Adipose tissue (tissue), 3 donors: ENCODE data around the gene RBP5. TPM values are rescaled to one million over a fixed set of nuclear protein-coding genes. Genes with fewer than 3 reads are reported as not detected.

Source experiments
- H3K27ac ChIP-seq: one replicate; pipeline ENCODE4 v1.5.1; 2013; ENCODE audit warnings: low read depth, low read length
- WGBS, 3 donors: extraction: QIAGEN DNeasy Blood & Tissue Kit; methylation state at CpG; one replicate each; pipeline ENCODE4 v1.1.7; 2013; 5-methylcytosine and 5-hydroxymethylcytosine counted together
- polyA plus RNA-seq, 3 donors: library from polyadenylated mRNA; stranded (reverse); fragments of 200-250 nt; gene quantifications; one replicate each; pipeline ENCODE4 v1.2.3, GENCODE V29; 2013
- donor health status: healthy with polysubstance abuse.
- donor health status: Bipolar disorder and iron deficiency.
- donor health status: healthy.

RBP5 gene, protein sequence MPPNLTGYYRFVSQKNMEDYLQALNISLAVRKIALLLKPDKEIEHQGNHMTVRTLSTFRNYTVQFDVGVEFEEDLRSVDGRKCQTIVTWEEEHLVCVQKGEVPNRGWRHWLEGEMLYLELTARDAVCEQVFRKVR
- 1 to 10 TPM; 1.9 to 5.0 (median 2.5) TPM for polyA plus RNA-seq

DNA sequence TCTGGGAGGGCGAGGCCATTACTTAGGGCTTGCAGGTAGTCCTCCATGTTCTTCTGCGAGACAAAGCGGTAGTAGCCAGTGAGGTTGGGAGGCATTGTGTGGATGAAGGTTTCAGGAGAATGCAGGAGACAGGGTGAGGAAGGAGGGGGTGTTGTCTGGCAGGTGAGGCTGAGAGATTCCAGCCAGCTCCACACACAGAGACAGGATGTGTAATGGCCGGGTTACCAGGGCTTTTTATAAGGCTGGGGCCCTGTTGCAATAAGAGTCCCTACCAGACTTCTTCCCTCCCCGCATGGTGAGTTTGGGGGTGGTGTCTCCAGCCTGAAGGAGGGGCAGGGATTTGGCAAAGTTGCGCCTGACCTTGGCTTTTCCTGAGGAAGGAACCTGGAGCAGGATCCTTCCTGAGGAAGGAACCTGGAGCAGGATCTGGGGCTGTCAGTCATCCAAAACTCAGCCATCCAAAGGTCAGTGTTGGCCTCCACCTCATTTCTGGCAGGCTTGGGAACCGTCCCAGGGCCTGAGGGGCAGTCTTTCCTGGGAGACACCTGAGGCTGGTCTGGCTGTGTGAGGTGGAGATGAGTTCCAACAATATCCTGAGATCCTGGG is at the start of gene RBP5:
TSS of gene RBP5 (minus strand) at position 209 of the 606 bp plus-strand sequence. CDS start at position 95, 114 bp downstream.
- H3K27ac ChIP-seq, result no peak within 1 kb of the TSS
- WGBS, 3 donors, result 61 to 65% (median 62%) methylated on average over 7 of the region's 7 CpGs

DNA sequence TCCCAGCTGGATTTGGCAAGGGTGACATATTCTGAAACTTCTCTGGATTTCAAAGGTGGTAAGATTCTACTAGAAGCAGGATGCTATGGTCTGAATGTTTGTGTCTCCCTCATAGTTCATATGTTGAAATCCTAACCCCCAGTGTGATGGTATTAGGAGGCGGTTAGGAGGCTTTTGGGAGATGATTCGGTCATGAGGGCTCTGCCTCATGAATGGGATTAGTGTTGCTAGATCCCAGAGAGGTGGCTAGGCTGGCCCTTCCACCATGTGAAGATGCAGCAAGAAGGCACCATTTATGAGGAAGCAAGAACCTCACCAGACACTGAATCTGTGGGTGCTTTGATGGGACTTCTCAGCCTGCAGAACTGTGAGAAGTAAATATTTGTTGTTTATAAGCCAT is 49.8 kb upstream of the RBP5 start:
- 95 to 97% (median 95%) methylated on average over 2 of the region's 2 CpGs for WGBS, 3 donors
- no peak overlapping the region for H3K27ac ChIP-seq

DNA sequence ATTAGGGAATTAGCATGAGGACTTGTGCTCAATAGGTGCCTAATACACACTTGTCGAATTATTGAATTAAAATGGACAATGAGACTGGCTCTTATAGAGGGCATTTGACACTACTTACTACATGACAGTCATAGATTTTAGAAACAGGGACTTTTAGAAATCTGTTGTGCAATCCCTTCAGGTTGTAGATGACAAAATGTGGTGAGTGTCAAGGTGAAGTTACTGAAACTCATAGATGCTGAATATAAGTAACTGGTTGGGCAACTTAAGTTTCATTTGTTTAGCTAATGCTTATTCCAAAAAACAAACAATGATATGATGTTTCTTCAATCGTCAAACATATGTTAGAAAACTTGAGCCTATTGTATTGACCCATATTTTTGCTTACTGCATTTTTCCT is 47.9 kb upstream of the RBP5 start:
- no peak overlapping the region for H3K27ac ChIP-seq
- 46 to 71% (median 70%) methylated on average over 2 of the region's 2 CpGs for WGBS, 3 donors

DNA sequence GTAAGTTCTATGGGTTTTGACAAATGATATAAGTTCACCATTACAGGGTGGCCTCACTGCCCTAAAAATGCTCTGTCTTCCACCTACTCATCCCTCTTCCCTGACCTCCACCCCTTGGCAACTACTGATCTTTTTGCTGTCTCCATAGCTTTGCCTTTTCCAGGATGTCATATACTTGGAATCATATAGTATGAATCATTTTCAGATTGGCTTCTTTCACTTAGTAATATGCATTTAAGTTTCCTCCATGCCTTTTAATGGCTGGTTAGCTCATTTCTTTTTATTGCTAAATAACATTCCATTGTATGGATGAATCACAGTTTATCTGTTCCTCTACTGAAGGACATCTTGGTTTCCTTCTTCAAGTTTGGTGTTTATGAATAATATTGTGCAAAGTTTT is 46.8 kb upstream of the RBP5 start:
- no peak overlapping the region for H3K27ac ChIP-seq

DNA sequence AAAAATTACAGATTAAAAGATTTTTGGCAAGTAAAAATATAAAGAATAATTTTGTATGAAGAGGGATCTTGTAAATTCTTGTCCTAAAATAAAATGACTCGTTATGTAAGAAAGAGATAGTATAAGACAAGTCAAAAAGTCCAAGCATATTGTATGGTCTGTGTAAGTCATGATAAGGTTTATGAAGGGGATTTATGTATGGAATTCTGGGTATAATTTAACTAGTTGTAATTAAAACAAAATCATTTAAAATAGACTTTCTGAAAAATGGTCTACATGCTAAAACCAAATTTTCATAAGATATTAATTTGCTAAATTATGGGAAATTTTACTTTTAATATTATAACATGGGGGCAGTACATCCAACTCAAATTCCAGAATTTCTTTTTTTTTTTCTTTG is 43.2 kb upstream of the RBP5 start:
- H3K27ac ChIP-seq, result no peak overlapping the region
- 38 to 79% (median 59%) methylated on average over 1 of the region's 1 CpG for WGBS, 3 donors

DNA sequence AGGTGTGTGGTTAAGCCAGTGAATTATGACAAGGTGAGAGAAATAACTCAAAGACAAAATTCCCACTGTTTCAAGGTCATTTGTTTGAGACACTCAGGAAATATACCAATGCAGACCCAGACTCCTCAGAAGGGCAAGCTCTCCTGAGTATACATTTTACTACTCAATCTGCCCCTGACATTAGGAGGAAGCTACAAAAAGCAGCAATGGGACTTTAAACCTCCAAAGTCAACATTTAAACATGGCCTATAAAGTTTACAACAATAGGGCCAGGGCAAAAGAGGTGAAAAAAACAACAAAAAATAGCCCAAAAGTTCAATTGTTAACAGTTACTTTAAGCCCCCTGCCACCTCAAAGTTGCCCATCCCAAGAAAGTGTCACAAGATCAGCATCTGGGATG is 41.3 kb upstream of the RBP5 start:
- no peak overlapping the region for H3K27ac ChIP-seq

DNA sequence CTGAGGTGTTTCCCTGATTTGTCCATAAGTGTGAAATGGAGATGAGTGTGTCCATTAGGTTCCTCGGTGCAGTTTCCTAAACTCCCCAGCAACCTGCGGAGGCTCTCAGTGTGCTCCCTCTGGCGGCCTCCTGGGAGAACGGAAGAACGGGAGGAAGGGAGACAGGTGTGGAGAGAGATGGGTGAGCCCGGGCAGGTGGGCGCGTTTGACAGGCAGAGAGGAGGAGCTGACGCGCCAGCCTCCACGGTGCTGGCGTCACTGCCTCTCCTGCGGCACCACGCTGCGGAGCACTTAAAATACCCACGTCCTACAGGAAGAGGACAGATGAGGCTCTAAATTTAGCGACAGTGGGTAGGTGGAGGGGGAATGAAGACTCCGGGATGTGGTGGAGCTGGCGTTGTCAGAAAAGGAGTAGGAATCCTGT is 34.0 kb upstream of the RBP5 start:
- H3K27ac ChIP-seq, result no peak overlapping the region
- WGBS, 3 donors, result 3 to 5% (median 4%) methylated on average over 19 of the region's 19 CpGs

DNA sequence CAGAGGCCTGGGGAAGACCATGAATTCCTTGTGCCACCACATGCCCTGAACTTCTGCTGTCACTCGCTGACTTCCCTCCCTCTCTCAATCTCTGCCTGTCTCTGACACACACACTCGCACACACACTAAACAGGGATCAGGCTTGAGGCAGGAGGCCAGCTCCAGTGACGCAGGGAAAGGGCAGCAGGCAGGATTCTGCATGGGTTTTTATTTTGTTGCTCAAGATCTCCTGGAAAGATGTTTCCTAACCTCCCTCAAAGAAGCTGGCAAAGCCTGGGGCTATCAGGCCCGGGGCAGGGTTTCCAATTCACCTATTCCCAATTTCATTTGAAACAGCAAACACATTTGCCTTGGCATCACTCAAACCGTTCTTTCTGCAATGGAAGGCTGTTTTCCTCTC is 33.1 kb upstream of the RBP5 start:
- WGBS, 3 donors, result 79 to 86% (median 84%) methylated on average over 5 of the region's 5 CpGs
- H3K27ac ChIP-seq, result no peak overlapping the region

DNA sequence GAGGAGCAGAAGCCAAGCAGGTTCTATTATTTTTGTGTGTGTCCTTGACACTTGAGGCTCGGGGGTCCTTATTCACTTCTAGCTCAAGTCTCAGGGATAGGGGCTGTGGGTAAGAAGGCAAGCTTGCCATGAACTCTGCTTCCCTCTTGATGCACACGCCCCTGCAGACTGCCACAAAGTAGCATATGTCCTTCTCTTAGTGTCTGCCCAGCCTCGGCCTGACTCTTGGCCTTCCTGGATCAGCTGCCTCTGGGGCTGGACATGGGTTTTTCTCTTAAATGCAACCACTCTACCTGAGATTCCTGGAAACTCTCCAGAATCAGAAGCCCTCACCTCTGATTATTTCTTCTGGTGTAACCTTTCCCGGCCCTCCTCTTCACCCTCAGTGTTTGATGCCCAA is 32.6 kb upstream of the RBP5 start:
- 80 to 89% (median 87%) methylated on average over 4 of the region's 4 CpGs for WGBS, 3 donors
- no peak overlapping the region for H3K27ac ChIP-seq

DNA sequence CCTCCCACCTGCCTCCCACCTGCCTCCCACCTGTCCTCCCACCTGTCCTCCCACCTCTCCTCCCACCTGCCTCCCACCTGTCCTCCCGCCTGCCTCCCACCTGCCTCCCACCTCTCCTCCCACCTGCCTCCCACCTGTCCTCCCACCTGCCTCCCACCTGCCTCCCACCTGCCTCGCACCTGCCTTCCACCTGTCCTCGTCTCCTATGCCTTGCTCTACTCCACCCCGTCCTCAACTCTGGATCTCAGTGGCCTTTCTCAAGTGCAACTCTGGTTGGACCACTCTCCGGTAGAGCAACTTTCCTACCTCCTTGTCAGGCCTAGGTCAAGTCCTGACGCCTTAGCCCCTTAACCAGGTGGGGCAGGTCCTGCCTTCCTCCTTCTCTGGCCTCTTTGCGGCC is 31.5 kb upstream of the RBP5 start:
- 78 to 94% (median 85%) methylated on average over 6 to 7 of the region's 7 CpGs for WGBS, 3 donors

DNA sequence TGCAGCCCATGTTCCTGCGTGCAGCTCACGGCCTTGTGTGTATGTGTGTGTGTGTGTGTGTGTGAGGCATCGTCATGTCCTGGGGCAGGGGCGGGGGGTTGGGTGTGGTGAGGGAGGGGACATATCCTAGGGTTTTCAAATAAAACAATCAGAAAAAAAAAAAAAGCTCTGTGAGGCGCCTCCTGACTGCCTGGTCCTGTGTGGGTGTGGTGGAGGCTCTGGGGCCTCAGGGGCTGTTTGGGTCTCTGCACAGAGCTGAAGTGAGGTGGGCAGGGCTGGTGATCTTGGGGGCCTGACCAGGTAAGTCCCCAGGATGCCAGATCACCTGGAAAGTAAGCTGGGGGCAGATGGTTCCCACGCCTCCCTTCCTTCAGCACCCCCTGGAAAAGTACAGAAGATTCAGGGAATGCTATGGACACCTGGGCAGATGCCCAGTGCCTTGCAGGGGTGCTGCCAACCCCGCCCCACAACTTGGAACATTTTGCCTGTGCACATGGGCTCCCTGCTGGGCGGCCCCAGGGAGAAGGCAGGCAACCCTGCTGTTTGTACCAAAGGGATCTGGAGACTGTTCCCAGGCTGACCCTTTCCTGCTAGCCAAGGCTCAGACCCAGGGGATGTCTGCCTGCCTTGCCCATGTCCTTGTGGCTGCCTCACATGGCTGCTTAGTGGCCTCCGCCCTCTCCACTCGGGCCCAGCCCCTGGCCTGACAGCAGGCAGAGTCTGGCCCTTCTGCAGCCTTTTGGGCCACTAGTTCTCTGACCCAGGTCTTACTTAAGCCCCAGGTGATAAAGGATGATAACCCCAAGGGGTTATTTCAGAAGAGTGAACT is 30.3 kb upstream of the RBP5 start:
- no peak overlapping the region for H3K27ac ChIP-seq
- 70 to 76% (median 71%) methylated on average over 10 of the region's 10 CpGs for WGBS, 3 donors

More for the DNA sequence above, 31.5 kb upstream of the RBP5 start:
- H3K27ac ChIP-seq, result no peak overlapping the region

DNA sequence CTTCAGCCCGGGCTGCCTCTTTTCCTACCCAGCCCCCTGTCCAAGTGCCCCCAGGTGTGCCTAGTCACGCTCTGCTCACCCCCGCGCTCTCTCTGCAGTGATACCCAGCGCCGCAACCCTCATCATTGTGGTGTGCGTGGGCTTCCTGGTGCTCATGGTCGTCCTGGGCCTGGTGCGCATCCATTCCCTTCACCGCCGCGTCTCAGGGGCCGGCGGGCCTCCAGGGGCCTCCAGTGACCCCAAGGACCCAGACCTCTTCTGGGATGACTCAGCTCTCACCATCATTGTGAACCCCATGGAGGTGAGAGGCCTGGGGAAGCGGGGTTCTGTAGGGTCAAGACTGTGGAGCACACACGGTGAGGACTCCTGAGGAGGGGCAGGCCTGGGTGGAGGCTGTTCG is 28.7 kb upstream of the RBP5 start:
- 91 to 96% (median 94%) methylated on average over 17 of the region's 17 CpGs for WGBS, 3 donors
- H3K27ac ChIP-seq, result no peak overlapping the region

DNA sequence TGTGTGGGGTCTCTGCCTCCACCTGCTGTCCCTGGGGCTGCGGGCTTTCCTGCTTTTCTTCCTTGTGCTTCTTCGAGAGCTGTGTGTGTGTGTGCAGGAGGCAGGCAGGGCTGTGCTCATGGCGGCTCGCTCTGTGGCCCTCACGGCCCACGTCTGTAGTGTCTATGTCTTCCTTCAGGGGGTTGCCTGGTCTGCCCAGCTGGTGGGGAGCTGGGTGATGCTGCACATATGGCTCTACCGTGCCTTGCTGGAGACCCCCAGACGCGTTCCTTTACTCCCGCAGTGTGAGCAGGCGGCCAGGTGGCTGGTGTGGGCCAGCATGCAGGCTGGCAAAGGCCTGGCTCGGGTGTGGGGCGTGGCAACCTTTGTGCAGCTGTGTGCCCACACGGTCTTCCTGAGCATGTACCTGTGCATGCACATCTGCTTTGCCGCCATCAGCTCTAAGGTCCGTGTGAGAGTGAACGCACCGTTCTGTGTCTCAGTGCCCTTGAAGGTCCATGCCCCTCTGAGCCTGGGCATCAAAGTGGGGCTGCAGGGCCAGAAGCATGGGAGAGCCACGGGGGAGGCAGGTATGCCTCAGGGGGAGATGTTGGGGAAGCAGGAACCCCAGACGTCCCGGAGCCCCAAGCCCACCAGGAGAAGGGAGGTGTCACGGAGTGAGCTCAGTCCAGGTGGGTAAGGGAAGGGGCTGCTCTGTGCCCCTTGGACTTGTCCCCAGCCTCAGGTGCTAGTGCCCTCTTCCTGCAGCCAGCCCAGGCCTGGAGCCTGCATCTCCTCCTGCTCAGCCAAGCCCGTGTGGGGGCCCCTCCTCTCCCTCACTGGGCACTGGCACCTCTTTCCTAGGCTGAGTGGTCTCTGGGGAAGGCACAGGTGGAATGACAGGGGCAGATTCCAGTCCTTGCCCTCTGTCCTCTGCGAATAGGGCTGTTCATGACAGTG is 27.8 kb upstream of the RBP5 start:
- WGBS, 3 donors, result 81 to 90% (median 89%) methylated on average over 23 to 24 of the region's 24 CpGs
- H3K27ac ChIP-seq, result no peak overlapping the region

DNA sequence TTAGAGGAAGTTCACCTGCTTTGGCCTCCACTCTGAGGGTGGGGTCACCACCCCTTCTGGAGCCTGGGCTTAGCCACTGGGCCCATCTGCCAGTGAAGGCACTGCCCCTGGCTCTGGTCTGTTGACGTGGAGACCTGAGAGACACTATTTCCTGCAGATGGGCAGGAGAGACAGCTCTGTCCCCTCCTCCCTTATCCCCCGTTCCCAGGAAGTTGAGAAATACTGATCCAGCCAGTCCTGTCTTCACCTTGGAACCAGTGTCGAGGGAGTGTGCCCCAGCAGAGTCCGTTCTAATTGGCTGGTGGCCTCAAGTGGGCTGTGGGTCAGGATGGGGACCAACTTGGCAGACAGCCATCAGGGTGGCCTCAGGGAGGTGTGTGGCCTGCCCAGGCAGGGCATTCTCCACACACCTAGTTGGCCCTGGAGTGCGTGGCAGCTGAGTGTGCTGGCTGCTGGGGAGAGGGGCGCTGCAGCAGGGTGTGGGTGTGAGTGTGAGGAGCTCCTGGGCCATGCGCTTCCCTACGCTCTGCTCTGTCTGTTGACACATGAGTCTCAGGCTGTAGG is 26.9 kb upstream of the RBP5 start:
- no peak overlapping the region for H3K27ac ChIP-seq
- WGBS, 3 donors, result 73 to 74% (median 74%) methylated on average over 8 of the region's 8 CpGs

DNA sequence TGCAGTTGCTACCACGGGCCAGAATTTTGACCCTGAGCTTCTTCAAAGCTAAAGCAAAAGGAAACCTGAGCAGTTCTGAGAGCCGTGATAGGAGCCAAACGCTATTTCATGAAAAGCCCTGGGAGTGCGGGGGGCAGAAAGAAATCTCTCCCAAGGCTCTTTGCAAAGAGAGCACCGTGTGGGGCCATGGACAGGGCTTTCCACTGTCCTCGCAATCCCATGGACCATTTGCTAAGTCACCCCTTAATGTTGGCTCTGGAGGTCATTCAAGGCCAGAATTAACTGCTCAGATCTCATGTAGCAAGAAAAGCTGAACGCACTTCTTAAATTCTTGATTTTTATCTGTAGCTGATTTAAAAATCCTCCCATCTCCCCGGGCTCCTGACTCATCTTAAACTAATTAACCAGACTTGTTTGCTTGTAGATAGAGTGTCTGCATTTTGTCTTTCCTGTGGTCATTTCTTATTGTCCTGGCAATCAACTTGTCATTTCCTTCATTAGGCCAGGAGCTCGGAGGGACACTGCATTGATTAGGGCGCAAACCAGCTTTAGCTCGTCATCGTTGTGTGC is 26.3 kb upstream of the RBP5 start:
- WGBS, 3 donors, result 77 to 81% (median 78%) methylated on average over 12 of the region's 12 CpGs
- H3K27ac ChIP-seq, result no peak overlapping the region

DNA sequence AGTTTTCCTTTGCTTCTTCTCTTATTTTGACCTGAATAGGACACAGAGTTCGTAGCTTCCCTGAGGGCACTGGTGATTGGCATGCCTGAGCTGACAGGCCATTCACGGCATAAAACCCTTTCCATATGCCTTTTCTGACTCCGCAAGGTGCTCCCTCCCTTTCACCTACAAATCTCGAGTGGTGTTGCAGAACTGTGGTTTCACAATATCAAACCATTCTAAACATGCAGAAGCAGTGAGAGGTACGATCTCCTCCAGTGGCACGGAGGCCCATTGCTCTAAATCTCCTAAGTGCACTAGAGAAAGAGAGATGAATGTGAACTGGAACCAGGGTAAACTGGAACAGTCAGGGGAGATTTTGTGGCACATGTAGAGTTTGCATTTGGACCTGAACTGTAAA is 25.4 kb upstream of the RBP5 start:
- 74 to 88% (median 81%) methylated on average over 6 of the region's 6 CpGs for WGBS, 3 donors
- no peak overlapping the region for H3K27ac ChIP-seq

DNA sequence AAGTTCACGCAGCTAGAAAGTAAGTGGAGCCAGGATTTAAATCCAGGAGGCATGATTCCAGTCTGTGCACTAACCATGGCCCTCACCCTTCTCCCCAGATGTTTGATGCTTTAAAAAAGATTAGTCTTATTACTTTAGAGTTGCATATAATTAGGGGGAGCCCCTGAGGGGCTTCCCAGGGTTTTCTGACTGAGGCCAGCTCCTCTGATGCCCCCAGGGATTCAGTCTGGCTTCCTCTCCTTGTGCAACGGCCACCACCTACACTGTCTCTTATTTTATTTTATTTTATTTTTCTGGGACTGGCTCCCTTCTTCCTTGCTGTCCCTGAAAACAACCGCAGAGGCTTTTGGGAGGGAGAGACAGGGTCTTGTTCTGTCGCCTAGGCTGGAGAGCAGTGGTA is 24.1 kb upstream of the RBP5 start:
- 78 to 79% (median 78%) methylated on average over 4 of the region's 4 CpGs for WGBS, 3 donors
- no peak overlapping the region for H3K27ac ChIP-seq

DNA sequence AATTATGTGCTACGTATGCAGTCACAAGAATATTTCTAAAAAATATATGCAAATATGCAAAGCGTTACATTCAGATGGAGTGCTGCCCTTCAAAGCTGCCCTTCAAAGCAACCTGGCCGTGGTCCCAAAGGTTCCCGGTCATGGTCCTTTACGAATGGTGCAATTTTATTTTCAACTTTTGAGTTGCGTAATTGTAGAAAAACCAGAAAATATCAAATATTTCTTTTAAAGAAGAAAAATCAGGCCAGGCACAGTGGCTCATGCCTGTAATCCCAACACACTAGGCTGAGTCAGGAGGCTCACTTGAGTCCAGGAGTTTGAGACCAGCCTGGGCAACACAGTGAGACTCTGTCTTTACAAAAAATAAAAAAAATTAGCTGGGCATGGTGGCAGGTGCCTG is 22.8 kb upstream of the RBP5 start:
- H3K27ac ChIP-seq, result no peak overlapping the region
- WGBS, 3 donors, result 80 to 89% (median 80%) methylated on average over 6 of the region's 6 CpGs
